ENCODE measurements around the gene SNED1.

The SNED1 gene

GRCh38 chr2:241136191-241136590 is 137.8 kb downstream of the SNED1 start:
- no peak for DNase-seq

GRCh38 chr2:241136661-241137260 is 138.3 kb downstream of the SNED1 start:
- DNase-seq = no peak

- no peak for DNase-seq
Observed at GRCh38 chr2:241137276-241138190, 139.1 kb downstream of the SNED1 start.

GRCh38 chr2:241138471-241138870 is 140.1 kb downstream of the SNED1 start:
- DNase-seq = no peak

GRCh38 chr2:241139531-241140444 is 141.4 kb downstream of the SNED1 start:
- DNase-seq = no peak

GRCh38 chr2:241140445-241140840 is 142.0 kb downstream of the SNED1 start:
- DNase-seq = no peak

GRCh38 chr2:241141214-241141770 is 142.9 kb downstream of the SNED1 start:
- DNase-seq = no peak

- no peak for DNase-seq
Observed at GRCh38 chr2:241142063-241142462, 143.6 kb downstream of the SNED1 start.

GRCh38 chr2:241142593-241142992 is 144.2 kb downstream of the SNED1 start:
- DNase-seq = no peak

All from RPMI8226 (cell line).